ENCODE data around the gene SLC25A23.

SLC25A23 gene

GRCh38 chr19:6481541-6482342, 22.1 kb upstream of the SLC25A23 start, which contains the start of gene DENND1C:
DENND1C (minus strand) TSS chr19:6481787; CDS start chr19:6481695, 92 bp downstream.
- Histone ChIP-seq H3K4me3 (ENCODE audit: low read depth, low read length) (no peak within 1 kb of the TSS), H3K9me3 (no peaks in the 10 kb centered on the region), H3K36me3 (no peaks in the 10 kb centered on the region), H3K4me1 (no peaks in the 10 kb centered on the region), H3K27me3 (no peaks in the 10 kb centered on the region)
- peak; percentile 39 for DNase-seq
- TF ChIP-seq CTCF (IDR thresholded peaks at IDR 0.05; ENCODE audit: low read depth, low read length): peak; percentile 59

GRCh38 chr19:6480848-6481415, 21.3 kb upstream of the SLC25A23 start:
- no peaks in the 10 kb centered on the region for H3K4me1 ChIP-seq
- H3K4me3 ChIP-seq (ENCODE audit: low read depth, low read length): no peak overlapping the region
- H3K9me3 ChIP-seq: no peaks in the 10 kb centered on the region
- no peaks in the 10 kb centered on the region for H3K27me3 ChIP-seq
- no peaks in the 10 kb centered on the region for H3K36me3 ChIP-seq
- DNase-seq: no peak
- no peak for TF ChIP-seq CTCF (IDR thresholded peaks at IDR 0.05; ENCODE audit: low read depth, low read length)

GRCh38 chr19:6479836-6480398, 20.3 kb upstream of the SLC25A23 start:
- Histone ChIP-seq H3K4me1 (no peaks in the 10 kb centered on the region), H3K27me3 (no peaks in the 10 kb centered on the region), H3K9me3 (no peaks in the 10 kb centered on the region), H3K36me3 (no peaks in the 10 kb centered on the region), H3K4me3 (ENCODE audit: low read depth, low read length) (no peak overlapping the region)
- no peak for TF ChIP-seq CTCF (IDR thresholded peaks at IDR 0.05; ENCODE audit: low read depth, low read length)
- DNase-seq: no peak

- Histone ChIP-seq H3K9me3 (no peaks in the 10 kb centered on the region), H3K4me1 (no peaks in the 10 kb centered on the region), H3K36me3 (no peaks in the 10 kb centered on the region), H3K27me3 (no peaks in the 10 kb centered on the region), H3K4me3 (ENCODE audit: low read depth, low read length) (no peak overlapping the region)
- no peak for DNase-seq
- no peak for TF ChIP-seq CTCF (IDR thresholded peaks at IDR 0.05; ENCODE audit: low read depth, low read length)
Measured at GRCh38 chr19:6478815-6479214, 19.2 kb upstream of the SLC25A23 start.

- no peak for TF ChIP-seq CTCF (IDR thresholded peaks at IDR 0.05; ENCODE audit: low read depth, low read length)
- Histone ChIP-seq H3K36me3 (no peaks in the 10 kb centered on the region), H3K4me3 (ENCODE audit: low read depth, low read length) (no peak overlapping the region), H3K27me3 (no peaks in the 10 kb centered on the region), H3K4me1 (no peaks in the 10 kb centered on the region), H3K9me3 (no peaks in the 10 kb centered on the region)
- no peak for DNase-seq
Measured at GRCh38 chr19:6476896-6477431, 17.4 kb upstream of the SLC25A23 start.
